ENCODE data around the gene FOXP1. TPM values are rescaled to one million over a fixed set of nuclear protein-coding genes. Genes with fewer than 3 reads are reported as not detected.

The FOXP1 gene
- polyA plus RNA-seq, 1 donor from 2014 or later = 5.6 TPM

DNA sequence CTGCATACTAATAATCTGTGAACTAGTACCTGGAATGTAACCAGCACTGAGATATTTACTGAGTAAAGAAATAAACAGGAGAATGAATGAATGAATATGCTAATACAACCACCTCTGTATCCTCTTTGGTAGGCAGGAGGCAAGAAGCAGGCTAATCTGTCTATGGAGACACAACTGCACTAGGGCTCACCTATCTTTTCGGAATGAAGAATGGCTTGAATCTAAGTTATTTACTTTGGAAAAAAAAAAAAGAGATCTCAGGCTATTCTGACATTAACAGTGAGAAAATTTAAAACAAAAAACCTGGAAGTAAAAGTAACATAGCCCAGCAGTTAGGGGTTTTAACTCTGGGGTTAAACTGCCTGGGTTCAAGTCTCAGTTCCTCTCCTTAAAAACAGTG is 174.2 kb downstream of the FOXP1 start:
- H3K9me2 ChIP-seq (ENCODE audit: insufficient read depth, low read length) = no peaks in the 10 kb centered on the region
- no peak overlapping the region for H2AFZ ChIP-seq (ENCODE audit: low read depth, low read length)
- H3K9ac ChIP-seq (ENCODE audit: low read length) = no peak overlapping the region
- no peaks in the 10 kb centered on the region for H3K79me2 ChIP-seq (replicated peaks; ENCODE audit: insufficient read depth, low read length)
- no peak overlapping the region for H3K27ac ChIP-seq (ENCODE audit: low read length)
- no peaks in the 10 kb centered on the region for H3F3A ChIP-seq (ENCODE audit: insufficient read depth, low read length, poor library complexity, severe bottlenecking)
- H3K9me3 ChIP-seq (ENCODE audit: low read length) = no peaks in the 10 kb centered on the region
- H3K4me2 ChIP-seq (ENCODE audit: low read length) = no peak overlapping the region
- no peaks in the 10 kb centered on the region for H3K27me3 ChIP-seq (ENCODE audit: insufficient read depth, low read depth, low read length)
- H3K4me3 ChIP-seq (ENCODE audit: low read length) = no peak overlapping the region
- H4K20me1 ChIP-seq (ENCODE audit: insufficient read depth) = no peaks in the 10 kb centered on the region
- TF ChIP-seq EZH2 (IDR thresholded peaks at IDR 0.05; ENCODE audit: borderline replicate concordance, insufficient read depth, low read length, poor library complexity, severe bottlenecking) = no peak
- TF ChIP-seq POLR2AphosphoS5 (IDR thresholded peaks at IDR 0.05) = no peak
- no peak for TF ChIP-seq SMC3 (conservative IDR thresholded peaks at IDR 0.05; ENCODE audit: poor library complexity)
- no peak for TF ChIP-seq EP300 (conservative IDR thresholded peaks at IDR 0.05; ENCODE audit: poor library complexity, severe bottlenecking)
- TF ChIP-seq MXI1 (conservative IDR thresholded peaks at IDR 0.05; ENCODE audit: poor library complexity, severe bottlenecking) = no peak
- no peak for TF ChIP-seq TAF1 (IDR thresholded peaks at IDR 0.05; ENCODE audit: low read depth)
- H3K36me3 ChIP-seq (ENCODE audit: insufficient read depth, low read length) = no peaks in the 10 kb centered on the region

DNA sequence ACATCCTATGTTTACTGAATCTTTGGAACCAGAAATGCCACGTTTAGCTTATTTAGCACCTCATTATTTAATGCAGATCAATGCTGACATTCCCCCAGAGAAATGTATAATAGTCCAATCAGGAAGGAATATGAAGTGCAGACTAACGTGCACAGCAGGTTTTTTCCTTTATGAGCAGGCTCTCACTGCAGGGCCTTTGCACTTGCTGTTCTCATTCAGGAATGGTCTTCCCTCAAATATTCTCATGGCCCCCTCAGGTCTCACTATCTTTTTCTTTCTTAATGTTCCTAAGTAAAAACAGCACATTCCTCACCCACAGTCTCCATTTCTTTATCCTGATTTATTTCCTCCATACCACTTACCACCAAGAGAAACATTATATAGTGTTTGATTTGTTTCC is 174.6 kb downstream of the FOXP1 start:
- no peak overlapping the region for H3K4me2 ChIP-seq (ENCODE audit: low read length)
- no peak overlapping the region for H2AFZ ChIP-seq (ENCODE audit: low read depth, low read length)
- no peaks in the 10 kb centered on the region for H4K20me1 ChIP-seq (ENCODE audit: insufficient read depth)
- no peaks in the 10 kb centered on the region for H3K9me2 ChIP-seq (ENCODE audit: insufficient read depth, low read length)
- no peak overlapping the region for H3K27ac ChIP-seq (ENCODE audit: low read length)
- H3F3A ChIP-seq (ENCODE audit: insufficient read depth, low read length, poor library complexity, severe bottlenecking) = no peaks in the 10 kb centered on the region
- H3K9me3 ChIP-seq (ENCODE audit: low read length) = no peaks in the 10 kb centered on the region
- no peaks in the 10 kb centered on the region for H3K27me3 ChIP-seq (ENCODE audit: insufficient read depth, low read depth, low read length)
- TF ChIP-seq EP300 (conservative IDR thresholded peaks at IDR 0.05; ENCODE audit: poor library complexity, severe bottlenecking) (no peak), EZH2 (IDR thresholded peaks at IDR 0.05; ENCODE audit: borderline replicate concordance, insufficient read depth, low read length, poor library complexity, severe bottlenecking) (no peak), TAF1 (IDR thresholded peaks at IDR 0.05; ENCODE audit: low read depth) (no peak), RAD21 (conservative IDR thresholded peaks at IDR 0.05) (no peak), SMC3 (conservative IDR thresholded peaks at IDR 0.05; ENCODE audit: poor library complexity) (no peak)
- no peaks in the 10 kb centered on the region for H3K36me3 ChIP-seq (ENCODE audit: insufficient read depth, low read length)
- no peak overlapping the region for H3K4me3 ChIP-seq (ENCODE audit: low read length)
- no peaks in the 10 kb centered on the region for H3K79me2 ChIP-seq (replicated peaks; ENCODE audit: insufficient read depth, low read length)
- H3K9ac ChIP-seq (ENCODE audit: low read length) = no peak overlapping the region

DNA sequence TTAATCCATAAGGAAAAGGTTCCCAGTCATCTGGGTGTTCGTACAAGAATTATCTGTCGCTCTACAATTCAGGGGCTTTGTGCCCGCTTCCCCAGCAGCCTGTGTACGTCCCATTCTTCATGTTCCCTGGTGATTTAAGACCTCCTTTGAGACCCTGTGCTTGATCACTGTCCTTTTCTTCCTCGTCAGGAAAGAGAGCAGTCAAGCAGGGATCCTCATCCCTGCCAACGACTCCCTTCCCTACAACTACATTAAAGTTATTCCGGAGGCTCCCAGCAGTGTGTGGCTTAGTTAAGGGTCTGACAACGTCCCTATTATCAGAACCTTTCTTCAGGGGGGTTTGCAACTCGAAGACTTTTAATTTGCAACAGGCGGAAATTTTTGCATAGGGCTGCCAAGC is 175.7 kb downstream of the FOXP1 start:
- Histone ChIP-seq H4K20me1 (ENCODE audit: insufficient read depth) (no peaks in the 10 kb centered on the region), H3K36me3 (ENCODE audit: insufficient read depth, low read length) (no peaks in the 10 kb centered on the region), H3K27me3 (ENCODE audit: insufficient read depth, low read depth, low read length) (no peaks in the 10 kb centered on the region), H3K27ac (ENCODE audit: low read length) (no peak overlapping the region), H3F3A (ENCODE audit: insufficient read depth, low read length, poor library complexity, severe bottlenecking) (no peaks in the 10 kb centered on the region), H2AFZ (ENCODE audit: low read depth, low read length) (no peak overlapping the region), H3K4me3 (ENCODE audit: low read length) (no peak overlapping the region), H3K9me3 (ENCODE audit: low read length) (no peaks in the 10 kb centered on the region), H3K79me2 (replicated peaks; ENCODE audit: insufficient read depth, low read length) (no peaks in the 10 kb centered on the region), H3K9ac (ENCODE audit: low read length) (no peak overlapping the region), H3K4me2 (ENCODE audit: low read length) (no peak overlapping the region), H3K9me2 (ENCODE audit: insufficient read depth, low read length) (no peaks in the 10 kb centered on the region)
- TF ChIP-seq, protein P1, sequence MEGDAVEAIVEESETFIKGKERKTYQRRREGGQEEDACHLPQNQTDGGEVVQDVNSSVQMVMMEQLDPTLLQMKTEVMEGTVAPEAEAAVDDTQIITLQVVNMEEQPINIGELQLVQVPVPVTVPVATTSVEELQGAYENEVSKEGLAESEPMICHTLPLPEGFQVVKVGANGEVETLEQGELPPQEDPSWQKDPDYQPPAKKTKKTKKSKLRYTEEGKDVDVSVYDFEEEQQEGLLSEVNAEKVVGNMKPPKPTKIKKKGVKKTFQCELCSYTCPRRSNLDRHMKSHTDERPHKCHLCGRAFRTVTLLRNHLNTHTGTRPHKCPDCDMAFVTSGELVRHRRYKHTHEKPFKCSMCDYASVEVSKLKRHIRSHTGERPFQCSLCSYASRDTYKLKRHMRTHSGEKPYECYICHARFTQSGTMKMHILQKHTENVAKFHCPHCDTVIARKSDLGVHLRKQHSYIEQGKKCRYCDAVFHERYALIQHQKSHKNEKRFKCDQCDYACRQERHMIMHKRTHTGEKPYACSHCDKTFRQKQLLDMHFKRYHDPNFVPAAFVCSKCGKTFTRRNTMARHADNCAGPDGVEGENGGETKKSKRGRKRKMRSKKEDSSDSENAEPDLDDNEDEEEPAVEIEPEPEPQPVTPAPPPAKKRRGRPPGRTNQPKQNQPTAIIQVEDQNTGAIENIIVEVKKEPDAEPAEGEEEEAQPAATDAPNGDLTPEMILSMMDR (IDR thresholded peaks at IDR 0.05; ENCODE audit: poor library complexity, severe bottlenecking) = no peak
- no peak for TF ChIP-seq RAD21 (conservative IDR thresholded peaks at IDR 0.05)
